ENCODE measurements around the gene SLC41A3. TPM values are rescaled to one million over a fixed set of nuclear protein-coding genes. Genes with fewer than 3 reads are reported as not detected.

The SLC41A3 gene
- total RNA-seq, 1 donor from 2014 or later: 58.8 TPM

- TF ChIP-seq CTCF (conservative IDR thresholded peaks at IDR 0.05): no peak
- no peak overlapping the region for H3K4me3 Mint-ChIP-seq
- no peak for DNase-seq (ENCODE audit: low read depth, low spot score)
Measured at GRCh38 chr3:126127904-126128303, 44.0 kb upstream of the SLC41A3 start.

GRCh38 chr3:126127452-126127851 lies 43.5 kb upstream of the SLC41A3 start:
- TF ChIP-seq CTCF (conservative IDR thresholded peaks at IDR 0.05): no peak
- Mint-ChIP-seq H3K4me1 (no peaks in the 10 kb centered on the region), H3K4me3 (no peak overlapping the region), H3K36me3 (ENCODE audit: low read depth) (no peaks in the 10 kb centered on the region), H3K9me3 (no peaks in the 10 kb centered on the region), H3K27me3 (ENCODE audit: low read depth) (no peaks in the 10 kb centered on the region), H3K27ac (ENCODE audit: unreplicated experiment) (peak overlapping the region; percentile 35)
- no peak for DNase-seq (ENCODE audit: low read depth, low spot score)

More at GRCh38 chr3:126127904-126128303, 44.0 kb upstream of the SLC41A3 start:
- no peaks in the 10 kb centered on the region for H3K9me3 Mint-ChIP-seq
- no peaks in the 10 kb centered on the region for H3K36me3 Mint-ChIP-seq (ENCODE audit: low read depth)
- H3K4me1 Mint-ChIP-seq: peaks cover 3% of the 10 kb centered on the region
- no peaks in the 10 kb centered on the region for H3K27me3 Mint-ChIP-seq (ENCODE audit: low read depth)
- H3K27ac Mint-ChIP-seq (ENCODE audit: unreplicated experiment): peak overlapping the region; percentile 35

- no peaks in the 10 kb centered on the region for H3K9me3 Mint-ChIP-seq
- no peak overlapping the region for H3K27ac Mint-ChIP-seq (ENCODE audit: unreplicated experiment)
- no peak for DNase-seq (ENCODE audit: low read depth, low spot score)
- no peak for TF ChIP-seq CTCF (conservative IDR thresholded peaks at IDR 0.05)
- H3K36me3 Mint-ChIP-seq (ENCODE audit: low read depth): no peaks in the 10 kb centered on the region
- H3K4me3 Mint-ChIP-seq: no peak overlapping the region
- no peaks in the 10 kb centered on the region for H3K27me3 Mint-ChIP-seq (ENCODE audit: low read depth)
- H3K4me1 Mint-ChIP-seq: no peaks in the 10 kb centered on the region
Measured at GRCh38 chr3:126126811-126127431, 43.0 kb upstream of the SLC41A3 start.

GRCh38 chr3:126126286-126126685 lies 42.4 kb upstream of the SLC41A3 start:
- DNase-seq (ENCODE audit: low read depth, low spot score): no peak
- no peaks in the 10 kb centered on the region for H3K9me3 Mint-ChIP-seq
- peak overlapping the region; percentile 57 for H3K27ac Mint-ChIP-seq (ENCODE audit: unreplicated experiment)
- no peak overlapping the region for H3K4me3 Mint-ChIP-seq
- H3K4me1 Mint-ChIP-seq: no peaks in the 10 kb centered on the region
- H3K27me3 Mint-ChIP-seq (ENCODE audit: low read depth): no peaks in the 10 kb centered on the region
- TF ChIP-seq CTCF (conservative IDR thresholded peaks at IDR 0.05): no peak
- H3K36me3 Mint-ChIP-seq (ENCODE audit: low read depth): no peaks in the 10 kb centered on the region

- Mint-ChIP-seq H3K9me3 (no peaks in the 10 kb centered on the region), H3K4me3 (no peak overlapping the region), H3K27me3 (ENCODE audit: low read depth) (no peaks in the 10 kb centered on the region), H3K36me3 (ENCODE audit: low read depth) (no peaks in the 10 kb centered on the region), H3K27ac (ENCODE audit: unreplicated experiment) (no peak overlapping the region), H3K4me1 (no peaks in the 10 kb centered on the region)
- no peak for DNase-seq (ENCODE audit: low read depth, low spot score)
- no peak for TF ChIP-seq CTCF (conservative IDR thresholded peaks at IDR 0.05)
Measured at GRCh38 chr3:126125781-126126251, 41.9 kb upstream of the SLC41A3 start.
